Sigmoid colon (tissue), 4 donors: Measurements from ENCODE around the gene ZNF680.

Experiments used
- CTCF ChIP-seq, 4 experiments: fragments of 450-650 bp in 3 of 4; fragments of 200-600 bp in 1 of 4; IDR thresholded peaks; one replicate each; pipeline ENCODE4 v1.5.1; 2016 to 2019; ENCODE audit warnings: antibody characterized with exemption in 4 of 4, mild to moderate bottlenecking in 3 of 4, moderate library complexity in 2 of 4
- EP300 ChIP-seq, 4 donors: sonication (generic); formaldehyde crosslinking; IDR thresholded peaks; one replicate each; pipeline ENCODE4 v1.6.1; 2017; ENCODE audit warnings: antibody characterized with exemption in 4 of 4
- POLR2A ChIP-seq, 2 donors: fragments of 450-650 bp; IDR thresholded peaks; one replicate each; pipeline ENCODE4 v1.6.1; 2016; ENCODE audit warnings: antibody characterized with exemption in 2 of 2, mild to moderate bottlenecking in 2 of 2, moderate library complexity in 2 of 2

- TF ChIP-seq CTCF (IDR thresholded peaks at IDR 0.05) (no peak), EP300 (IDR thresholded peaks at IDR 0.05) (no peak), POLR2A (IDR thresholded peaks at IDR 0.05) (no peak)
These were observed 11.3 kb downstream of the ZNF680 start for GRCh38 chr7:64551375-64552142.
